ENCODE results near the gene ABI2.
"Not testable (repeated sequence)": the region's sequence is repeated elsewhere in the genome, so short reads cannot be mapped to it uniquely, and the experiment has no call there.

ABI2 gene

DNA sequence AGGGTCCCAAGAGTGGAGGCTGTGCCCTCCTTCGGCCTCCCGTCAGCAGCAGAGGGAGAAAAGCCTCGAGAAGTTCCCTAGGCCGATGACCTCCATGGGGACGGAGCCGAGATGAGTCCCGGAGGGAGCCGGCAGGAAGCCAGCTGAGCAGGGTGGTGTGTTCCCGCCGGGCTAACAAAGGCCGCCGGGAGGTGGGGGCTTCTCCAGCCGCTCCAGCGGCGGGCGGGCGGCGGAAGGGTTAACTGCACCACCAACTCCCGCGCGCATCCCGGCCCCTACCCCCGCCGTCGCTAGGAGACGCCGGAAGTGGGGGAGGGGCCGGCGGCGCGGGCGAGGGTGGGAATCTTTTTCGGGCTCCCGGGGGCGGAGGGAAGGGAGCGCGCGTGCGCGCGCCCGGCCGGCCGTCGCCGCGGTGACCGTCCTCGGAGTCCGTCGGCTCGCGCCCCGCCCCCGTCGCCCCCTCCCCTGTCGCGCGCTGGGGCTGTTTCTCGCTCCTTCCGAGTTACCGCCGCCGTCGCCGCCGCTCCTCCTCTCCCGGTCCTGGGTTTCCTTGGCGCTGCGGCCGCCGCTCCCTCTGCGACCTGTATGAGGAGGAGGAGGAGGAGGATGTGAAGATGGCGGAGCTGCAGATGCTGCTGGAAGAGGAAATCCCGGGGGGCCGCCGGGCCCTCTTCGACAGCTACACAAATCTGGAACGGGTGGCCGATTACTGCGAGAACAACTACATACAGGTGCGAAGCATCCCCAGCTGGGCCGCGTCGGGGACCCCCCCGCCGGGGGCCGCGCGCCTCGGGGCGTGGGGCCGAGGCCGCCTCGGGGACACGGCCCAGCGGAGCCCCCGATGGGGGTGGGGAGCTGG is at the start of gene ABI2:
Gene ABI2 (plus strand): TSS at position 494 of the 859 bp plus-strand sequence. CDS start 121 bp downstream, at position 615.
- peak; percentile 84 to 97 (median 96) for DNase-seq

- DNase-seq, result no peak
These were observed 48.9 kb upstream of the ABI2 start for GRCh38 chr2:203279288-203279687.

- no peak for DNase-seq
These were observed 47.6 kb upstream of the ABI2 start for GRCh38 chr2:203280428-203281064.

DNA sequence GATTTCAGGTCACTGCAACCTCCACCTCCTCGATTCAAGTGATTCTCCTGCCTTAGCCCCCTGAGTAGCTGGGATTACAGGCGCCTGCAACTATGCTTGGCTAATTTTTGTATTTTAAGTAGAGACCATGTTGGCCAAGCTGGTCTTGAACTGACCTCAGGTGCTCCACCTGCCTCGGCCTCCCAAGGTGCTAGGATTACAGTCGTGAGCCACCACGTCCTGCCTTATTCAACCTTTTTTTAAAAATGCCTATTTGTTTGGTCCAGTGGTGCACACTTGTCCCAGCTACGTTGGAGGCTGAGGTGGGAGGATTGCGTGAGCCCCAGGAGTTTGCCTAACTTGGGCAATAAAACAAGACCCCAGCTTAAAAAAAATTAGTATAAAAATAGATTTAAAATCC is 46.1 kb upstream of the ABI2 start:
- DNase-seq, result no peak

GRCh38 chr2:203286532-203286931 is 41.7 kb upstream of the ABI2 start:
- no peak for DNase-seq

DNA sequence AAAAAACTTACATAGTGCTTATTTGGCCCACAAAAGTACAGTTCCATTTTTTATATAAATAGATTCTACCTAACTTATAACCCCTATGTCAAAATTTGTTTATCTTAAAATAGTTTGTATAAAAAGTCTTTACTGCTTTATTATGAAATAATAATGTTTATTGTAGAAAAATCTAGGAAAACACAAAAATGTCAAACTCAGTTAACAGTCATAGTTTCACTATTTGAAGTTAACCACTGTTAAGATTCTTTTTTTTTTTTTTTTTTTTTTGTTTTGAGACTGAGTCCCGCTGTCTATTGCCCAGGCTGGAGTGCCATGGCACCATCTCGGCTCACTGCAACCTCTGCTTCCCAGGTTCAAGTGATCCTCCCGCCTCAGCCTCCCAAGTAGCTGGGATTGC is 26.5 kb upstream of the ABI2 start:
- no peak for DNase-seq

DNA sequence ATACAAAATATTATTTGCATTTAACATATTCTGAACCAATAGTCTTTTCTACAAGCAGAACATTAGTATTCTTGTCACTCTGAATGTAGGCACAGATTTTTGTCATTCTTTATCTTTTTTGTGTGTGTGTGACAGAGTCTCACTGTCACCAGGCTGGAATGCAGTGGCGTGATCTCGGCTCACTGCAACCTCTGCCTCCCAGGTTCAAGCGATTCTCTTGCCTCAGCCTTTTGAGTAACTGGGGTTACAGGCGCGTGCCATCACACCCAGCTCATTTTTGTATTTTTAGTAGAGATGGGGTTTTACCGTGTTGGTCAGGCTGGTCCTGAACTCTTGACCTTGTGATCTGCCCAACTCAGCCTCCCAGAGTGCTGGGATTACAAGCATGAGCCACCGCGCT is 25.6 kb upstream of the ABI2 start:
- DNase-seq, result not testable (repeated sequence)

GRCh38 chr2:203310688-203311436 is 17.3 kb upstream of the ABI2 start:
- DNase-seq, result no peak

- DNase-seq, result no peak
These were observed 1.8 kb upstream of the ABI2 start for GRCh38 chr2:203326356-203326755.

DNA sequence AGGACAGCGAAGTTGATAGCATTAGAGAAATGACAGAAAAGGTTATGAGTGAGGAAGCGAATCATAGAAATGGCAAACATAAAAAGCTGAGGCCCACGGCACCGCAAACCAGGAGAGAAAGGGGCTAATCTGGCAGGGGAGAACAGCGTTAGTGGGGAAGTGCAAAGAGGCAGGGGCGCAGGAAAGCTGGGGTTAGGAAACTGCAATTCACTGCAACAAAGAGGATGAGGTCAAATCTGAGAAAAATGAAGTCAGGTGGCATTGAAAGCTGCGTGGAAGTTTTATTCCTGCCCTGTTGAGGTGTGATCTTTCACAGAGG is 653 bp upstream of the ABI2 start:
- DNase-seq, result no peak

DNA sequence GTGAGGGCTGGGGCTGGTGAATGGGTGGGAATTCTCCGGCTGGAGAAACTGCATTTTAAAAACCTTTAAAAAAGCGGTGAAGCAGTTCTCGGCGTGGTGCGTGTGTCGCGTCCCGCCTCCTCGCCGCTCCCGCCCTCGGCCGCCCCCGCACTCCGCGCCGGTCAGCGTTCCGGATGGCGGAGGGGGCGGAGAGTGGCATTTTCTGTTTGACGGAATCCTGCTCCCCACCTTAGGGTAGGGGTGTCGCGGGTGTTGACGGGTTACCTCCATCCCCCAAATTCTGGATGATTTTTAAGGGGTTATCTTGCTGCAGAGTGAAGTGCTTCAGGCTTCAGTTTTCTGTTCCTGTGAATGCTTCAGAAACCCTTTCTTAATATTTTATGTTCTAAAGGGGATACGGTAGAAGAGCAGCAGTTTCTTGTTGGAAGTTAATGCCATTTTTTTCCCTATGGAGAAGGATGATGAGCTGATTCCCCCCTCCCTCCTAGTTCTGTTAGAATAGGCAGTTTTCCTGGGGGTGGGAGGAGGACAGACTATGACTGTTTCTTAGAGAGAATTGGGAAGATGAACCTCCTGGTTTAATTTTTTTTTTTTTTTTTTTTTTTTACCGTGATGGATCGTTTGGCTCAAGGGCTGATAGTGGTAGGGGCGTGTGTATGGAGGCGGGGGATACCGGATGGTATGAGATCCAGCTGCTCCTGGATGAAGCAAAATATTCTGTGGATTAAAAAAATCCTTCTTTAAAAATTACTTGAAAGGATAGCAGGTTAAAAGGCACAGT is 756 bp downstream of the ABI2 start:
- DNase-seq, result peak; percentile 14 to 83 (median 83)

DNA sequence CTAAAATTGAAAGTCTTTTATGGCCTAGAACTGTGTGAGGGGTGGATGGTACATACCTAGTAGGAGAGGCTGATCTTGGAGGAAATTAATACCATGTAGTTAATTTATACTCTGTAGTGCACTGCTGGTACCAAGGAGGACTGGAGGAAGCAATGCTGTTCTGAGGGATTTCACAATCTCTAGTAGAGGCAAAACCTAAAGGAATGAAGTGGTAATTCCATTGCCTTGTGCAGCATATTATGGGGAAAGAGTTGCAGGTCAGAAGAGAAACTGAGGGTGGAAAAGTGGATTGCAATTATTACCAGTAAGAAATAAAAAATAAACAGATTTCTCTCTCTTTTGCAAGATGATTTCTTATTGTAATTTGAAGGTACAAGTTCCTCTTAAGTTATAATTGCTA is 2.2 kb downstream of the ABI2 start:
- DNase-seq, result no peak

DNA sequence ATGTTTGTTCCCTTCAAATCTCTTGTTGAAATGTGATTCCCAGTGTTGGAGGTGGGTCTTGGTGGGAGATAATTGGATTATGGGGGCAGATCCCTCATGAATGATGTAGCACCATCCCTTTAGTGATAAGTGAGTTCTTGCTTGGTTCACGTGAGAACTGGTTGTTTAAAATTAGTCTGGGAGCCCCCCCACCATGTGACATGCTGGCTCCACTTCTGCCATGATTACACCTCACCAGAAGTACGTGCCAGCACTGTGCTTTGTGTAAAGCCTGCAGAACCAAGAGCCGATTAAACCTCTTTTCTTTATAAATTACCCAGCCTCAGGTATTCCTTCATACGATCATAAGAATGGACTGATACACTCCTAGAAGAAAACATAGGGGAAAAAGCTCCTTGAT is 10.1 kb downstream of the ABI2 start:
- DNase-seq, result no peak

DNA sequence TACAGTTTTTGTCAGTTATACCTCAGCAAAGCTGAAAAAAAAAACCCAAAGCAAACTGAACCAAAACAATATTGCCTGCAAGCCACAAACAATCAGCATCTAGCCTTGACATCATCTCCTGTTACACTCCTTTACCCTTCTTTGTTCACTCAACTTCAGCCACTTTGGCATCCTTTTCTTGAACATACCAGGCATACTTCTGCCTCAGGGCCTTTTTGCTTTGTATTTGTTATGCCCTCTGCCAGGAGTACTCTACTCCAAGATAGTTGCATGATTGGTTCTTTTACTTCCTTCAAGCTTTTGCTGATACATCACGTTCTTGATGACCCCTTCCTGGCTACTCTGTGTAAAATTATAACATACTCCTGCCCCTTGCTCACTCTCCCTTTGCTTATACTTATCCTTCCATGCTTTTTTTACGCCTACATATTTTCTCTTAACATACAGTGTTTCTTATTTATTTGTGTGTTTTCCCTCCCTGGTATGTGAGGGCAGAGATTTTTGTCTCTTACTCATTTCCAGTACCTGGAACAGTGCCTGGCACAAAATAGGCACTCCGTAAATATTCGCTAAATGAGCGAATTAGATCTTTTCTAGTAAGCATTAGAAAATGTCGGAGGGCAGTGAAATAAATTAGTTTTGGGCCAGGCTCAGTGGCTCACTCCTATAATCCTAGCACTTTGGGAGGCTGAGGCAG is 12.7 kb downstream of the ABI2 start:
- no peak for DNase-seq

GRCh38 chr2:203341741-203342310 is 13.6 kb downstream of the ABI2 start:
- no peak for DNase-seq

- not testable (repeated sequence) for DNase-seq
These were observed 14.2 kb downstream of the ABI2 start for GRCh38 chr2:203342374-203342773.

DNA sequence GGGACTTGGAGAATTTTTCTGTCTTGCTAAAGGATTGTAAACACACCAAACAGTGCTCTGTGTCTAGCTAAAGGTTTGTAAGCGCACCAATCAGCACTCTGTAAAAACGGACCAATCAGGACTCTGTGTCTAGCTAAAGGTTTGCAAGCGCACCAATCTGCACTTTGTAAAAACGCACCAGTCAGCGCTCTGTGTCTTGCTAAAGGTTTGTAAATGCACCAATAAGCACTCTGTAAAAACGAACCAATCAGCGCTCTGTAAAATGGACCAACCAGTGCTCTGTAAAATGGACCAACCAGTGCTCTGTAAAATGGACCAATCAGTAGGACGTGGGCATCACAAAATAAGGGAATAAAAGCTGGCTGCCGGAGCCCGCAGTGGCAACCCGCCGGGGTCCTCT is 16.5 kb downstream of the ABI2 start:
- no peak for DNase-seq

DNA sequence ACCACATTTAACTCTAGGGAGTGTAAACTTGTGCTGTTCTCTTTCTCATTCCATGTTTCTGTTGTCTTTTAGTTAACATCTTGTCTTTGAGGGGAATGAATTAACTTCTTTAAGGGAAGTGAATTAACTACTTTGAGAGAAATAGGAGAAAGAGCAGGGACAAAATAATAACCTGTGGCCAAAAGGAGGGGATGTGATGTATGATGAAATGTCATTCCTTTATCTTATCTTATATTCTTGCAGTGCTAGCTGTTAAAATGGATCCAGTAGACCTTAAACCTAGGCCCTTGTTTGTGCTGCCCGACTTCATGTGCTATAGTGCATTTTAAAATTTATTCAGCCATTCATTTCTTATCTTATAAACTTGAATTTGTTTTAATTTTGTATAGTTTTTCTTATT is 18.4 kb downstream of the ABI2 start:
- DNase-seq, result no peak

DNA sequence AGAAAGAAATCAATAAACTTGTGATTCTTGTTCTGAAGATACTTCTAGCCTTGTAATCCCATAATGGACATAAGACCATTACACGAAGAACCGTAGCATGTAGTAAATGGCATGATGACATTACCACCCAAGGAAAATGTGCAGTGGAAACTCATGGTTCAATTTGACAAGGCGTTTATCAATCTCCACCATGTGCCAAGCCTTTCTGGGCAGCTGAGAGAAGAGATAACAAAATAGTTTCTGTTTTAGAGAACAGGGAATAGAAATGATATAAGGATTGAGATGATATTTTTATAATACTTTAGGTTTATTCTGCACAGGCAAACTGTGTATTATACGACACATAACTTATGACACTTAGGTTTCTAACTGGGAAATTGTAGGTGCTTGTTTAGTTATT is 19.2 kb downstream of the ABI2 start:
- DNase-seq, result no peak

- peak in 2 of 3 experiments; percentile 2 to 43 for DNase-seq
These were observed 24.5 kb downstream of the ABI2 start for GRCh38 chr2:203352604-203353255.

DNA sequence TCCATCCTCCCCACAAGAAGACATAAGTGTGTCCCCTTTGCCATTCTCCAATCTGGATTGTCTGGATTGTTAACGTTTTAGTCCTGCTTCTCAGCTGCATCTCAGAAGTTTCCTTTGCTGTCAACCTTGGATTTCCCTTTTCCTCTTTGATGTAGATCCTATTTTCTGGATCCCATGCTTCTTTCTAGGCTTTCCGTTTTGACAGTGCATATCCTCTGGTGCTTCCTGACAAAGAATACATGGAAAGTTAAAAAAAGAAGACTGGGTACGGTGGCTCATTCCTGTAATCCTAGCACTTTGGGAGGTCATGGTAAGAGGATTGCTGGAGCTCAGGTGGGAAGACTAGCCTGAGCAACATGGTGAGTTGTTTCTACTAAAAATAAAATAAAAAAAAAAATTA is 26.8 kb downstream of the ABI2 start:
- DNase-seq, result no peak

Measured in NCI-H1417 (cell line).